ENCODE measurements around the gene IMP4.

Gene IMP4

GRCh38 chr2:130355578-130356431, 13.1 kb downstream of the IMP4 start, which contains the start of gene PTPN18:
TSS of gene PTPN18 (plus strand) at chr2:130356056. CDS start at chr2:130356108, 52 bp downstream.
- peak within 1 kb of the TSS; percentile 56 for H3K4me3 ChIP-seq (ENCODE audit: low read depth, low read length)

- no peak overlapping the region for H3K4me3 ChIP-seq (ENCODE audit: low read depth, low read length)
Observed at GRCh38 chr2:130357864-130358263, 15.2 kb downstream of the IMP4 start.

- H3K4me3 ChIP-seq (ENCODE audit: low read depth, low read length), result no peak overlapping the region
Observed at GRCh38 chr2:130358420-130359350, 16.0 kb downstream of the IMP4 start.

GRCh38 chr2:130359466-130359865, 16.8 kb downstream of the IMP4 start:
- no peak overlapping the region for H3K4me3 ChIP-seq (ENCODE audit: low read depth, low read length)

- H3K4me3 ChIP-seq (ENCODE audit: low read depth, low read length), result no peak overlapping the region
Observed at GRCh38 chr2:130363479-130363878, 20.8 kb downstream of the IMP4 start.

GRCh38 chr2:130365075-130365474, 22.4 kb downstream of the IMP4 start:
- H3K4me3 ChIP-seq (ENCODE audit: low read depth, low read length), result no peak overlapping the region

GRCh38 chr2:130365963-130366362, 23.3 kb downstream of the IMP4 start:
- H3K4me3 ChIP-seq (ENCODE audit: low read depth, low read length), result no peak overlapping the region

- H3K4me3 ChIP-seq (ENCODE audit: low read depth, low read length), result no peak overlapping the region
Observed at GRCh38 chr2:130366720-130367119, 24.0 kb downstream of the IMP4 start.

- H3K4me3 ChIP-seq (ENCODE audit: low read depth, low read length), result no peak overlapping the region
Observed at GRCh38 chr2:130368786-130369185, 26.1 kb downstream of the IMP4 start.

- no peak overlapping the region for H3K4me3 ChIP-seq (ENCODE audit: low read depth, low read length)
Observed at GRCh38 chr2:130369311-130369964, 26.7 kb downstream of the IMP4 start.

- H3K4me3 ChIP-seq (ENCODE audit: low read depth, low read length), result no peak overlapping the region
Observed at GRCh38 chr2:130369965-130370341, 27.3 kb downstream of the IMP4 start.

- H3K4me3 ChIP-seq (ENCODE audit: low read depth, low read length), result no peak overlapping the region
Observed at GRCh38 chr2:130370490-130370889, 27.8 kb downstream of the IMP4 start.

GRCh38 chr2:130371723-130372054, 29.0 kb downstream of the IMP4 start:
- H3K4me3 ChIP-seq (ENCODE audit: low read depth, low read length), result peak overlapping the region; percentile 79

- peak overlapping the region; percentile 79 for H3K4me3 ChIP-seq (ENCODE audit: low read depth, low read length)
Observed at GRCh38 chr2:130372055-130372832, 29.5 kb downstream of the IMP4 start.

GRCh38 chr2:130372833-130373807, 30.4 kb downstream of the IMP4 start:
- H3K4me3 ChIP-seq (ENCODE audit: low read depth, low read length), result peak overlapping the region; percentile 79

- H3K4me3 ChIP-seq (ENCODE audit: low read depth, low read length), result no peak overlapping the region
Observed at GRCh38 chr2:130373808-130374365, 31.2 kb downstream of the IMP4 start.

- H3K4me3 ChIP-seq (ENCODE audit: low read depth, low read length), result no peak overlapping the region
Observed at GRCh38 chr2:130374587-130375290, 32.0 kb downstream of the IMP4 start.
